ENCODE measurements around the gene CHD5. TPM values are rescaled to one million over a fixed set of nuclear protein-coding genes. Genes with fewer than 3 reads are reported as not detected.

Gene CHD5
- 0.11 and 0.25 TPM in 2 replicates for total RNA-seq (2014; rRNA removed; shearing (Covaris generic))
- 0.10 TPM in 1 of 2 replicates, not detected in the other for polyA plus RNA-seq (2016; fragmentation: Nextera tagmentation; extraction: Ambion mirVana)

DNA sequence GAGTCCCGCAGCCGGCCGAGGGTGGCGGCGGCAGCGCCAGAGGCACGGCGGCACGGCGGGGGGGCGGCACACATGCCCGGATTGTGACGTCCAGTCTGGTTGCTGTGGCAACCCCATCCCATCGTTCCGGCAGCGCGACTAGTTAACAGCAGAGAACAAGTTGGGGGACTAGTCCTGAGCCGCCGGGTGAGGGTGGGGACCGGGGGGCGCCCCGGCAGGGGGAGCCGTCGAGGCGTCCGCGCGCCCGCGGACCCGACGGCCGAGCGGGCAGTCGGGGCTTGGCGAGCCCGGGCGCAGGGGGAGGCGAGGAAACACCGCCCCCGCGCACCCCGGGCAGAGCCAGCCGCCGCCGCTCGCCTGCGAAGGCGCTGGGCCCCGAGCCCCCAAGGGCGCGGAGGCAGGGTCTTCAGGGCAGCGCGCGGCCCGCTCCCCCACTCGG lies at the start of gene CHD5:
Gene CHD5, minus strand, starts transcription at position 54 of the 439 bp plus-strand sequence. CDS start 298 bp downstream, outside the sequence.
- no peak within 1 kb of the TSS; the same call in 1 of the 2 replicates for H3K4me3 ChIP-seq
- no peak within 1 kb of the TSS for H3K9ac ChIP-seq
- no peaks in the 10 kb centered on the region for H3K79me2 ChIP-seq (ENCODE audit: insufficient read depth)
- in situ Hi-C loops (cut with MboI) = no loop called here
- H3K36me3 ChIP-seq (ENCODE audit: low read depth) = no peaks in the 10 kb centered on the region
- TF ChIP-seq EZH2 (IDR thresholded peaks at IDR 0.05; ENCODE audit: insufficient read depth, poor library complexity, severe bottlenecking) (no peak), EZH2phosphoT487 (IDR thresholded peaks at IDR 0.05; ENCODE audit: insufficient read depth, low read depth) (0 out of 2 replicates have a peak, but pooled peaks have one; percentile 22)
- peaks cover 27% of the 10 kb centered on the region for H3F3A ChIP-seq (ENCODE audit: insufficient read depth)
- DNase-seq = peak; percentile 43
- H2AFZ ChIP-seq = no peak within 1 kb of the TSS
- H3K27me3 ChIP-seq (replicated peaks; ENCODE audit: insufficient read depth) = peaks cover 18% of the 10 kb centered on the region
- H3K9me2 ChIP-seq (ENCODE audit: insufficient read depth) = no peaks in the 10 kb centered on the region
- H3K4me1 ChIP-seq (ENCODE audit: insufficient read depth) = peaks cover 8% of the 10 kb centered on the region
- 0 out of 2 replicates have a peak, but pooled peaks cover 4% of the 10 kb centered on the region for H4K20me1 ChIP-seq (ENCODE audit: insufficient read depth)
- H3K4me2 ChIP-seq (ENCODE audit: unreplicated experiment) = peak within 1 kb of the TSS; percentile 40
- H3K27ac ChIP-seq = no peak within 1 kb of the TSS
- H3K9me3 ChIP-seq (ENCODE audit: low read depth) = no peaks in the 10 kb centered on the region
- WGBS, 2 experiments (ENCODE audit: low coverage in 1 of 2, low lambda C conversion rate in 2 of 2, missing lambda C conversion rate in 2 of 2) = 2 to 6% methylated on average over 9 to 51 of the region's 57 CpGs

DNA sequence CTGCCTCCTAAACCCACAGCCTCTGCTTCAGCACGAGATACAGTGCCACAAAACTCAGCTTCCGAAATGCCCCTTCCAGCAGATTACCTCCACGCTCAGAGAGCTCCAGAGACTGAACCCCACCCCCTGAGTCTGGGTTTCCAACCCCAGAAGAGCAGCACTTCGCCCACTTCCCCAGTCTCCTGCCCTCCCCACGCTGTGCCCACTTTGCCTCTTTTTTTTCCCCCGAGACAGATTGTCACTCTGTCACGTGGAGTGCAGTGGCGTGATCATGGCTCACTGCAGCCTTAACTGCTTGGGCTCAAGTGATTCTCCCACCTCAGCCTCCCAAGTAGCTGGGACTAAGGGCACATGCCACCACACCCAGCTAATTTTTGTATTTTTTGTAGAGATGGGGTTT lies 45.5 kb upstream of the CHD5 start:
- Histone ChIP-seq H3F3A (ENCODE audit: insufficient read depth) (0 out of 2 replicates have a peak, but pooled peaks cover 8% of the 10 kb centered on the region), H4K20me1 (ENCODE audit: insufficient read depth) (no peaks in the 10 kb centered on the region), H3K9me3 (ENCODE audit: low read depth) (no peaks in the 10 kb centered on the region), H3K36me3 (ENCODE audit: low read depth) (peaks cover 14% of the 10 kb centered on the region; the same call in 1 of the 2 replicates), H3K27ac (no peak overlapping the region), H3K9me2 (ENCODE audit: insufficient read depth) (no peaks in the 10 kb centered on the region), H3K27me3 (replicated peaks; ENCODE audit: insufficient read depth) (no peaks in the 10 kb centered on the region), H3K4me3 (no peak overlapping the region), H3K4me2 (ENCODE audit: unreplicated experiment) (no peak overlapping the region), H3K4me1 (ENCODE audit: insufficient read depth) (no peaks in the 10 kb centered on the region), H2AFZ (no peak overlapping the region), H3K9ac (no peak overlapping the region), H3K79me2 (ENCODE audit: insufficient read depth) (no peaks in the 10 kb centered on the region)
- TF ChIP-seq EZH2phosphoT487 (IDR thresholded peaks at IDR 0.05; ENCODE audit: insufficient read depth, low read depth) (no peak), EZH2 (IDR thresholded peaks at IDR 0.05; ENCODE audit: insufficient read depth, poor library complexity, severe bottlenecking) (no peak)
- DNase-seq = no peak
- WGBS, 2 experiments (ENCODE audit: low coverage in 1 of 2, low lambda C conversion rate in 2 of 2, missing lambda C conversion rate in 2 of 2) = 88% methylated on average over 8 of the region's 8 CpGs
- in situ Hi-C loops (cut with MboI) = no loop called here

DNA sequence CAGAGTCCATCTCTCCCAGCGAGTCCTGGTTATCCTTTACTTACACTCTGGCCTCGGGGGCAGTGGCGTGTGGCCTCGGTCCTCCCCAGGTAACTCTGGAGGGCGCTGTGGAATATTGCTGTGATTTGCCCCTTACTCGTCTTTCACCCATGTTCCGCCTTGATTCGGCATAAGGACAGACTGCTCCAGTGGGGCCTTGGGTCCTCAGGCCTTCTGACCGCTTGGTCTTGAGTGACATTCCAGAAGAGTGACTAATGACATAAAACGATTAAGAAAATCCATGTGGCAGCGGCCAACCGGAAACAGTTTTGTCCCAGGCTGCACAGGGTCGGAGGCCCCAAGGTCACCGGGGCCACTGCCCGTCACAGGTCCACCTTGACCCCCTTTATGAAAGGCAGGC lies 44.6 kb upstream of the CHD5 start:
- 94 to 95% methylated on average over 14 to 15 of the region's 15 CpGs for WGBS, 2 experiments (ENCODE audit: low coverage in 1 of 2, low lambda C conversion rate in 2 of 2, missing lambda C conversion rate in 2 of 2)
- Histone ChIP-seq H3K9me2 (ENCODE audit: insufficient read depth) (no peaks in the 10 kb centered on the region), H3K79me2 (ENCODE audit: insufficient read depth) (no peaks in the 10 kb centered on the region), H3K27me3 (replicated peaks; ENCODE audit: insufficient read depth) (no peaks in the 10 kb centered on the region), H4K20me1 (ENCODE audit: insufficient read depth) (no peaks in the 10 kb centered on the region), H3K4me1 (ENCODE audit: insufficient read depth) (no peaks in the 10 kb centered on the region), H3K4me3 (no peak overlapping the region), H3K27ac (no peak overlapping the region), H3K36me3 (ENCODE audit: low read depth) (peaks cover 14% of the 10 kb centered on the region; the same call in 1 of the 2 replicates), H3F3A (ENCODE audit: insufficient read depth) (0 out of 2 replicates have a peak, but pooled peaks cover 8% of the 10 kb centered on the region), H2AFZ (no peak overlapping the region), H3K9me3 (ENCODE audit: low read depth) (no peaks in the 10 kb centered on the region), H3K9ac (no peak overlapping the region), H3K4me2 (ENCODE audit: unreplicated experiment) (no peak overlapping the region)
- DNase-seq = no peak
- TF ChIP-seq EZH2 (IDR thresholded peaks at IDR 0.05; ENCODE audit: insufficient read depth, poor library complexity, severe bottlenecking) (no peak), EZH2phosphoT487 (IDR thresholded peaks at IDR 0.05; ENCODE audit: insufficient read depth, low read depth) (no peak)
- in situ Hi-C loops (cut with MboI) = no loop called here

DNA sequence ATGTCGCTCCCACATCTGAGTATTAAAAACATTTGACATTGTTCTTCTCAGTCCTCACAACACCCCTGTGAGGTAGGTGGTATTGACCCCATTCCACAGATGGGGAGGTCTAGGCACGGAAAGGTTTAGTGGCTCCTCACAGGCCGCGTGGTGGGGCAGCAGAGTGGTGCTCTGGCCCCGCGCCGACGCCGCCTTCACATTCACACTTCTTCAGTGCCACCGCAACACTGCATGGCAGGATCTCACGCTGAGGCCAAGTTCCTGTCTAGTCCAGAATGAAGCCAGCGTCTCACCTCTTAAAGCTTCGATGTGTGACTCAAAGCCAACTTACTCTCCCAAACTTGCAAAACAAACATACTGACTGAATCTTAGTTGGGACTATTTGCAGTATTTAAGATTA lies 43.5 kb upstream of the CHD5 start:
- WGBS, 2 experiments (ENCODE audit: low coverage in 1 of 2, low lambda C conversion rate in 2 of 2, missing lambda C conversion rate in 2 of 2) = 99% methylated on average over 13 of the region's 13 CpGs
- 0 out of 2 replicates have a peak, but pooled peaks cover 8% of the 10 kb centered on the region for H3F3A ChIP-seq (ENCODE audit: insufficient read depth)
- H4K20me1 ChIP-seq (ENCODE audit: insufficient read depth) = no peaks in the 10 kb centered on the region
- DNase-seq = no peak
- H3K27ac ChIP-seq = no peak overlapping the region
- H3K27me3 ChIP-seq (replicated peaks; ENCODE audit: insufficient read depth) = no peaks in the 10 kb centered on the region
- in situ Hi-C loops (cut with MboI) = no loop called here
- TF ChIP-seq EZH2 (IDR thresholded peaks at IDR 0.05; ENCODE audit: insufficient read depth, poor library complexity, severe bottlenecking) = no peak
- TF ChIP-seq EZH2phosphoT487 (IDR thresholded peaks at IDR 0.05; ENCODE audit: insufficient read depth, low read depth) = no peak
- H3K4me3 ChIP-seq = no peak overlapping the region
- peaks cover 14% of the 10 kb centered on the region; the same call in 1 of the 2 replicates for H3K36me3 ChIP-seq (ENCODE audit: low read depth)
- H2AFZ ChIP-seq = no peak overlapping the region
- H3K9me3 ChIP-seq (ENCODE audit: low read depth) = no peaks in the 10 kb centered on the region
- H3K4me1 ChIP-seq (ENCODE audit: insufficient read depth) = no peaks in the 10 kb centered on the region
- no peak overlapping the region for H3K4me2 ChIP-seq (ENCODE audit: unreplicated experiment)
- H3K9ac ChIP-seq = no peak overlapping the region
- H3K79me2 ChIP-seq (ENCODE audit: insufficient read depth) = no peaks in the 10 kb centered on the region
- no peaks in the 10 kb centered on the region for H3K9me2 ChIP-seq (ENCODE audit: insufficient read depth)

Data from GM23248 (cell line).